ENCODE results near the gene DIS3.

DNA sequence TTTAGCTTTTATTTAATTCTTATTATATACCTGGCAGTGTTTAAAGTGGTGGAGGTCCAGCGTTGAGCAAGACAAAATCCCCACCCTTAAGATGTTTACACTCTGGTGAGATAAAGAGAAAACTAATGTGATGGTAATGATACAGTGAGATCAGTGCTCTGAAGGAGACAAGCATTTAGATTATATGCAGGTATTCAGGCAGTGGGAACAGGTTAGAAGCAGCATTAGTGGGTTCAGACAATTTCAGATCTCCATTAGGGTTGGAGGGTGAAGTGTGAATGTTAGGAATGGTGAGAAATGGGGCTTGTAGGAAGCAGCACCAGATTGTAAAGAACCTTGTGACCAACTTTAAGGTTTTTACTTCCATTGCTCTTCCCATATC, 39.2 kb upstream of the DIS3 start:
- TF ChIP-seq, protein P1, sequence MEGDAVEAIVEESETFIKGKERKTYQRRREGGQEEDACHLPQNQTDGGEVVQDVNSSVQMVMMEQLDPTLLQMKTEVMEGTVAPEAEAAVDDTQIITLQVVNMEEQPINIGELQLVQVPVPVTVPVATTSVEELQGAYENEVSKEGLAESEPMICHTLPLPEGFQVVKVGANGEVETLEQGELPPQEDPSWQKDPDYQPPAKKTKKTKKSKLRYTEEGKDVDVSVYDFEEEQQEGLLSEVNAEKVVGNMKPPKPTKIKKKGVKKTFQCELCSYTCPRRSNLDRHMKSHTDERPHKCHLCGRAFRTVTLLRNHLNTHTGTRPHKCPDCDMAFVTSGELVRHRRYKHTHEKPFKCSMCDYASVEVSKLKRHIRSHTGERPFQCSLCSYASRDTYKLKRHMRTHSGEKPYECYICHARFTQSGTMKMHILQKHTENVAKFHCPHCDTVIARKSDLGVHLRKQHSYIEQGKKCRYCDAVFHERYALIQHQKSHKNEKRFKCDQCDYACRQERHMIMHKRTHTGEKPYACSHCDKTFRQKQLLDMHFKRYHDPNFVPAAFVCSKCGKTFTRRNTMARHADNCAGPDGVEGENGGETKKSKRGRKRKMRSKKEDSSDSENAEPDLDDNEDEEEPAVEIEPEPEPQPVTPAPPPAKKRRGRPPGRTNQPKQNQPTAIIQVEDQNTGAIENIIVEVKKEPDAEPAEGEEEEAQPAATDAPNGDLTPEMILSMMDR (IDR thresholded peaks at IDR 0.05) = no peak
- no peak for TF ChIP-seq EZH2phosphoT487 (IDR thresholded peaks at IDR 0.05)

Measured in neural progenitor cell (in vitro differentiated cells).